Activated T-cell treated with anti-CD3 and anti-CD28 coated beads for 24 hours (primary cell): ENCODE data around the gene LRRC45.

Source experiments
- DNase-seq: peaks from one replicate; pipeline ENCODE4 v3.0.0-alpha.2; 2020; ENCODE audit warnings: low read depth

Gene LRRC45

DNA sequence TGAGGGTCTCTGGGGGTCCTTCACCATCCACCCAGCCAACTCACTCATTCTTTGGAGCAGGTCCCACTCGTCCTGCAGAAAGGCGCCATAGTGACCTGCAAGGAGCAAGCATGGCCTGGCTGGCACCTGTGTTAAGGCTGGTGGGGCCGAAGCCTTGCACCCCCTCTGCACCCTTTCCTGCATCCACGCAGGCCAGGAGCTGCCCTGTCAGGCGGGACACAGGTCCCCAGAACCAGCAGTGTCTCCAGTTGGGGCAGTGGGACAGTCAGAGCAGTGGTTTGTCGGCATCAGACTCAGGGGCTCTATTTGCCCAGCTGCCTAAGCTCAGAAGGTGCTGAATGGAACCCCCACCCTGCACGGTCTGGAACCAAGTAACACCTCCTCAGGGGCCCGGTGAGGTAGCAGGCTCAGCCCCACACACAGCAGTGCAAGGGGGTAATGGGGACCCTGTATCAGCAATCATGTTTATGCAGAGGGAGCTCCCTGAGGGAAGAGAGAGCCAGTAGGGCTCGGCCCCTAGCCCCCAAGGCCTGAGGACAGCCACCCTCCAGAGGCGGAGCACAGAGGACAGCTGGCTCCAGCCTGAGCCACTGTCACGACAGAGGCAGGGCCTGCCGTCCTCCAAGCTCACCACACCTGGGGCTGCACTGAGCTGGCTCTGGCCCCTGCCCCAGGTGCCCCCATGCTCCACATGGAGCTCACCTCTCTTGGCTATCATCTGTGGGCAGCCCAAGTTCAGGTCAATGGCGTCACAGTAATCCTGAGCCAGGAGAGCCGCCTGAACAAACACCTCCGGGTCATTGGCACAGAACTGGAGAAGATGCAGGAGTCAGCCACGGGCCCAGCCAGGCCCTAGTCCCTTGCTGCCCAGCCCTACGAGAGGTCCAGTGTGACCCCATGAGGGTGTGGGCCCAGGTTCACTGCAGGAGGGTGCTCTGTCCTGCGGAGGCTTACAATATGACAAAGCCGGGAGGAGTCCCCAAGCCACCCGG is 40.6 kb downstream of the LRRC45 start:
- DNase-seq = no peak

DNA sequence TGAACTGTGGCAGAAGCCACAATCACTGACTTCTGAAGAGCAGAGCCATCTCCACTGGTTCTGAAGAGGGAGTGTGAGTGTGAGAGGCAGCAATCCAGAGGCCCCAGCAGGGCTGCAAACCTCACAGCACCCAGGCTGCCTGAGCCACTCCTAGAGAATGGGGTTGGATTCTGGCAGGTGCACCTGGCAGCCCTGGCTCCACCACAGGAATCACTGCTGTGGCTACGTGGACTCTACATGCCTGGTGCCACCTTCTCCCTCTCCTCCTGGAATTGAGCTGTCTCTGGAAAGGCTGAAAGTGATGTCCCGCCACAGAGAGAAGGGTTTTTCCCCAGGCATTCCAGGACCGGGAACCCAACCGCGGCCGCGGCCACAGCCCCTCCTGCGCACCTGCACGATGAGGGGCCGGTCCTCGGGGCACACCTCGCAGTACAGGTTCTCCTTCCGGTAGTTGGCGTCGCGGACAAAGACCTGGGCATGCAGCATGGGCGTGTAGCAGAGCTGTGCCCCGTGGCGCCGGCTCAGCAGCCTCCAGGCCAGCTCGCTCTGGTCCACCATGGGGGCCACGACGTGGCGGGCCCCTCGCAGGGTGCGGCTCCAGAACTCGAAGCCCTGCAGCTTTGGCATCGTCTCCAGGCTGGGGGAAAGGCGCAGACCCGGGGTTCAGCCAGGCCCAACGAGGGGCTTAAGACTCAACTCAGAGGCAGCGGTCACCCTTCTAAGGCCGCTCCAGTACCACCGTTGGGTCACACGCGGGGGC is 41.5 kb downstream of the LRRC45 start:
- DNase-seq = no peak

GRCh38 chr17:82065193-82065637 is 42.1 kb downstream of the LRRC45 start:
- DNase-seq = no peak

DNA sequence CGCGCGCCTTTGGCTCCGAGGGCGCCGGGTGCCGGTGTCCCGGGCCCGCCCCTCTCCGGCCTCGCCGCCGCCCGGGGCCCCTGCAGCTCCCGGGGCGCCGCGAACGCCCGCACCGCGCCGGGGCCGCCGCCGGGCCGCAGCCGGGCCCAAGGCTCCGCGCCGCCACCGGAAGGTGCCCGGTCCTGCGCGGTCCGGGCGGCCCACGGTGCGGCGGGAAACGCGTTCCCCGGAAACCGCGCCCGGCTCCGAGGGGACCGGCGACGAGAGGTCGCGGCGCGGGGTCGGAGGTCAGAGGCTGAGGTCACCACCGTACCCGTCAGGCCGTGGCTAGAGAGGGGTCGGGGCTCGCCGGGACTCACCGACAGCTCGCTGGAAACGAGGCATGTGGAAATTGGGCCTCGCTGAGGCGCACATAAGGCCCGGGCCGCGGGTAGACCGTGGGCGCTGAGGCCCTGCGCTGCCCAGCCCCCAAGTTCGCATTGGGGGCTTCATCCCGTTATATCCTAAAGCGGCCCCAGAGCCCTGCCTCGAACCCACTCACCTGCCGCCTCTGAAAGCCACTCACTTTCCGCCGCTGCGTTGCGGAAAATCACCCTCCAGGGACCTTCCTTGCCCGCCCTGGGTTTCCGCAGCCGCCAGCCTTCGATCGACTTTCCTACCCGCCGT is 42.7 kb downstream of the LRRC45 start, which contains the start of gene DUS1L:
TSS of gene DUS1L (minus strand) at position 167 of the 666 bp plus-strand sequence. CDS start 745 bp downstream, outside the sequence.
- peak; percentile 61 for DNase-seq

DNA sequence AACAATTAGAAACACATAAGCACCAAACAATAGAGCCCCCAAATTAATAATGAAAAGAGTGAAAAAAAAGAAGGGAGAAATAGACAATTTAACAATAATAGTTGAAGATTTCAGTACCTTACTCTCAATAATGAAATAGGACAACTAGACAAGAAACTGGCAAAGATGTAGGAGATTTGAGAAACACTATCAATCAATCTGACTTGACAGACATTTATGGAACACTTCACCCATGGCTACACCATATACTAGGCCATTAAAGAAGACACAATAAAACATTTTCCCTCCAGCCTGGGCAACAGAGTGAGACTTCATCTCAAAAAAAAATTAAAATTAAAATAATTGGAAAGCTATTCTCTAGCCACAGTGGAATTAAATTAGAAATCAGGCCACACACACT is 47.5 kb downstream of the LRRC45 start:
- no peak for DNase-seq

GRCh38 chr17:82072827-82073226 is 49.7 kb downstream of the LRRC45 start:
- DNase-seq = no peak

- no peak for DNase-seq
Observed at GRCh38 chr17:82073446-82073845, 50.3 kb downstream of the LRRC45 start.

DNA sequence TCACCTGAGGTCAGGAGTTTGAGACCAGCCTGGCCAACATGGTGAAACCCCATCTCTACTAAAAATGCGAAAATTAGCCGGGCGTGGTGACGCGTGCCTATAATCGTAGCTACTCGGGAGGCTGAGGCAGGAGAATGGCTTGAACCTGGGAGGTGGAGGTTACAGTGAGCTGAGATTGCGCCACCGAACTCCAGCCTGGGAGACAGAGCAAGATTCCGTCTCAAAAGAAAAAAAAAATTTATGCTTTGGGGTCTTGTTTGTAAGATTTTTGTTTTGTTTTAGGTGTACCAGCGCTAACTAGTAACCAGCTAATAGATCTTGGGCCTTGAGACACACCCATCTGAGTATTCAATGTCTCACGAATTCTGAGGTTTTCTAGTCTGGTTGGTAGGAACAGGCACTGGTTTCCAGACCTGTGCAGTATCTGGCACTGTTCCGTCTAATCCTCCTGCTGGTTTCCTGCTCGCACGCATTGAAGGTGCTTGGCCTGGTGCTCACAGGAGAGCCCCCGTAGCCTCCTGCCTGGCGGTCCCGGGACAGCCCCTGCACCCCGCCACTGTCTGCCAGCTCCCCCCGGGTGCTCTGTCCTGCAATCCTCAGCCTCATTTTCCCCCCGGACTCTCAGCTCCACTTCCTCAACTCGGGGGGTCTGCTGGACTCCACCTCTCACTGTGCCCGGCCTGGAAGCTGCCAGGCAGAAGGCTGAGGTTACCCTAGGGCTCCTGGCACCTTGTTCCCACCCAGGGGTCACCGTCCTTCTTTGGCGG is 53.1 kb downstream of the LRRC45 start:
- no peak for DNase-seq

DNA sequence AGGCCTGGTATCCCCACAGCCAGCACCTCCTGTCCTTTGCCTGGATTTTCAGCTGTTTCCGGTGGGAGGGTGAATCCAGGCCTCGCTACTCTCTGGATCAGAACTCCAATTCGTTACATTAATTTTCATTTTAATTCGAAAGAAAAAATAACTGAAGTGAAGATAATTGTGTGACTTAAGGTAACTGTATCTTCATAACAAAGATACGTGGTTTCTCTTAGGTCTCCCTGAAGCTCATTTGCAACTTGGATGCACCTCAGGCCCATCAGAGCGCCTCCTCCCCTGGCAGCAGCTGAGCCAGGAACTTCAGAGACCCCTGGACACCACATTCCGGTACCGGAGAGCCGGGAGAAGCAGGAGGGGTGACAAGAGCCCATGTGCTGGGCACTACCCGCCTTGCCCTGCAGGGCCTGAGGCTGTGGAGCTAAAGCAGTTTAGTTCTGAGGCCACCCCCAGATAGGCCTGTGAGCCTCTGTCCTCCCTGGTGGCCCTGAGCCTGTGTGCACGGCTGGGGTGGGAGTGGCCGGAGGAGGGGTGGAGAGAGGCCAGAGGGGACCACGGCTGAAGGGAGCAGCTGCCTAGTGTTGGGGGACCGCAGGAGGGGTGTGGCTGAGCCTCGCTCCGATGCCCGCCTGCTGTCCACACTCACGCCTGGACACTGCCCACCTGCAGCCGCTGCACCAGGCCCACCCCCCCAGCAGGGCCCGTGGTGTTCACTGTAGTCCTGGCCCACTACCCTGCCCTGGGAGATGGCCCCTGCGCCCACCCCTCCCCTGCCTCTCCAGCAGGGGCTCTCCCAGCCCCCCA is 53.9 kb downstream of the LRRC45 start:
- no peak for DNase-seq

GRCh38 chr17:82077617-82078358 is 54.7 kb downstream of the LRRC45 start:
- DNase-seq = no peak

DNA sequence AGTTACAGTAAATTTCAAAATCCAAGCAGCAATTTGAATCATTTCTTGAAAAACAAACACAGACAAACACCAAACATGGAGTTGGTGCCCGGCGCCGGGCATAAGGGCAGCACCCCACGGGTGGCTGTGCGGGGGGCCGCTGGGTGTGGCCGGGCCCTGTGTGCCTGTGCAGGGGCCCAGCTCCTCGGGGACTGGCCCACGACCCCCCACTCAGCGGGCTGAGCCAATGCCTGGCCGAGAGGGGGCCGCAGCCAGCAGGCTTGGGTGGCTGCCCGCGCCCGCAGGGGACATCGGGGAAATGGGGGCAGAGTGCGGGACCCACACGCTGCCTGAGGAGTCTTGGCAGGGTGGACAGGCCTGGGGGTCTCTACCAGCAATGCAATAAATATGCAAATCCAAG is 55.3 kb downstream of the LRRC45 start:
- DNase-seq = no peak

GRCh38 chr17:82079001-82079677 is 56.0 kb downstream of the LRRC45 start:
- DNase-seq = no peak

- no peak for DNase-seq
Observed at GRCh38 chr17:82080048-82080788, 57.1 kb downstream of the LRRC45 start.
